ENCODE results near the gene RASIP1. TPM values are rescaled to one million over a fixed set of nuclear protein-coding genes. Genes with fewer than 3 reads are reported as not detected.
A peak's percentile ranks its signal among the peaks of the same experiment; 100 is the strongest.

RASIP1 gene
- total RNA-seq, 3 donors from 2014 or later: 7.7 to 28.2 (median 10.7) TPM

GRCh38 chr19:48713864-48714755 lies 26.3 kb downstream of the RASIP1 start:
- intact Hi-C loops (cut with DNase I; ENCODE audit: low total_unique reads): no loop called here
- peaks cover 9 to 15% of the 10 kb centered on the region in 2 donors for H3K4me1 ChIP-seq
- no peaks in the 10 kb centered on the region for H3K36me3 ChIP-seq
- peak overlapping the region; percentile 87 to 93 for H3K27ac ChIP-seq
- DNase-seq (ENCODE audit: low spot score in 2 of 2): peak; percentile 99
- TF ChIP-seq CTCF (IDR thresholded peaks at IDR 0.05) (no peak), POLR2AphosphoS5 (IDR thresholded peaks at IDR 0.05) (no peak), POLR2A (IDR thresholded peaks at IDR 0.05) (no peak)
- peaks cover 0 to 2% of the 10 kb centered on the region in 2 donors for H3K9me3 ChIP-seq
- no peaks in the 10 kb centered on the region for H3K27me3 ChIP-seq
- H3K4me3 ChIP-seq: peak overlapping the region; percentile 49 to 82 (median 62)

GRCh38 chr19:48713041-48713863 lies 27.2 kb downstream of the RASIP1 start:
- peaks cover 9 to 15% of the 10 kb centered on the region in 2 donors for H3K4me1 ChIP-seq

DNA sequence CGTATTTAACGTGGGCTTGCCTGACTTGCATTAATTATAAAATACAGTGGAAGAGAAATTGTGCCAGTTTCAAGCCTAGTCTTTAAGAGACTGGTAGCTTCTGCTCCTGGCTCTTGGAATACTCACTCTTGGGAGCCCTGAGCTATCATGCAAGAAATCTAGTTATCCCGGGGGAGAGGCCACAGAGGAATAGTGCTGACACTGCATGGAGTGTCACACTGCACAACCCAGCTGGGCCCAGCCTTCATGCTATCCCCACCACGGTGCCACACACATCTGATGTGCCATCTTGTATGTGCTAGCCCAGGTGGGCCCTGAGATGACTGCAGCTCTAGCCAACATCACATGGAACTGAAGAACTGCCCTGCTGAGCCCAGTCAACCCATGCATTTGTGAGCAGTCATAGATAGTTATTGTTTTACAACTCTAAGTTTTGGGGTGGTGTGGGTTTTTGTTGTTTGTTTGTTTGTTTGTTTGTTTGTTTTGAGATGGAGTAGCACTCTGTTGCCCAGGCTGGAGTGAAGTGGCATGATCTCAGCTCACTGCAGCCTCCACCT lies 29.2 kb downstream of the RASIP1 start:
- Histone ChIP-seq H3K36me3 (no peaks in the 10 kb centered on the region), H3K27me3 (no peaks in the 10 kb centered on the region), H3K4me3 (no peak overlapping the region), H3K9me3 (peaks cover 0 to 2% of the 10 kb centered on the region in 2 donors), H3K27ac (no peak overlapping the region), H3K4me1 (peaks cover 5 to 6% of the 10 kb centered on the region in 2 donors)
- TF ChIP-seq POLR2A (IDR thresholded peaks at IDR 0.05) (no peak), POLR2AphosphoS5 (IDR thresholded peaks at IDR 0.05) (no peak), CTCF (IDR thresholded peaks at IDR 0.05) (no peak)
- intact Hi-C loops (cut with DNase I; ENCODE audit: low total_unique reads): no loop called here
- no peak for DNase-seq (ENCODE audit: low spot score in 2 of 2)

More at GRCh38 chr19:48713041-48713863, 27.2 kb downstream of the RASIP1 start:
- no peak for DNase-seq (ENCODE audit: low spot score in 2 of 2)
- intact Hi-C loops (cut with DNase I; ENCODE audit: low total_unique reads): no loop called here
- TF ChIP-seq CTCF (IDR thresholded peaks at IDR 0.05) (peak in 1 of 3 donors; percentile 17), POLR2A (IDR thresholded peaks at IDR 0.05) (no peak)
- H3K27me3 ChIP-seq: no peaks in the 10 kb centered on the region
- peaks cover 0 to 2% of the 10 kb centered on the region in 2 donors for H3K9me3 ChIP-seq
- peak overlapping the region; percentile 60 to 87 for H3K27ac ChIP-seq
- no peaks in the 10 kb centered on the region for H3K36me3 ChIP-seq
- peak overlapping the region; percentile 49 to 82 (median 62) for H3K4me3 ChIP-seq

GRCh38 chr19:48708471-48708870 lies 31.9 kb downstream of the RASIP1 start:
- intact Hi-C loops (cut with DNase I; ENCODE audit: low total_unique reads): no loop called here
- H3K36me3 ChIP-seq: no peaks in the 10 kb centered on the region

GRCh38 chr19:48705431-48705830 lies 35.0 kb downstream of the RASIP1 start:
- no peaks in the 10 kb centered on the region for H3K36me3 ChIP-seq
- H3K9me3 ChIP-seq: no peaks in the 10 kb centered on the region
- no peaks in the 10 kb centered on the region for H3K27me3 ChIP-seq
- H3K4me1 ChIP-seq: no peaks in the 10 kb centered on the region
- TF ChIP-seq POLR2AphosphoS5 (IDR thresholded peaks at IDR 0.05): no peak
- no peak for TF ChIP-seq CTCF (IDR thresholded peaks at IDR 0.05)
- no peak for TF ChIP-seq POLR2A (IDR thresholded peaks at IDR 0.05)
- intact Hi-C loops (cut with DNase I; ENCODE audit: low total_unique reads): no loop called here
- H3K27ac ChIP-seq: no peak overlapping the region
- DNase-seq (ENCODE audit: low spot score in 2 of 2): no peak
- no peak overlapping the region for H3K4me3 ChIP-seq

More at GRCh38 chr19:48708471-48708870, 31.9 kb downstream of the RASIP1 start:
- TF ChIP-seq POLR2A (IDR thresholded peaks at IDR 0.05) (no peak), POLR2AphosphoS5 (IDR thresholded peaks at IDR 0.05) (no peak)
- no peak for DNase-seq (ENCODE audit: low spot score in 2 of 2)
- H3K4me1 ChIP-seq: peaks cover 0 to 6% of the 10 kb centered on the region in 2 donors
- no peak overlapping the region for H3K4me3 ChIP-seq
- no peak overlapping the region for H3K27ac ChIP-seq
- no peaks in the 10 kb centered on the region for H3K27me3 ChIP-seq
- H3K9me3 ChIP-seq: peaks cover 0 to 2% of the 10 kb centered on the region in 2 donors
